ENCODE measurements around the gene PPP1R37.

Gene PPP1R37

DNA sequence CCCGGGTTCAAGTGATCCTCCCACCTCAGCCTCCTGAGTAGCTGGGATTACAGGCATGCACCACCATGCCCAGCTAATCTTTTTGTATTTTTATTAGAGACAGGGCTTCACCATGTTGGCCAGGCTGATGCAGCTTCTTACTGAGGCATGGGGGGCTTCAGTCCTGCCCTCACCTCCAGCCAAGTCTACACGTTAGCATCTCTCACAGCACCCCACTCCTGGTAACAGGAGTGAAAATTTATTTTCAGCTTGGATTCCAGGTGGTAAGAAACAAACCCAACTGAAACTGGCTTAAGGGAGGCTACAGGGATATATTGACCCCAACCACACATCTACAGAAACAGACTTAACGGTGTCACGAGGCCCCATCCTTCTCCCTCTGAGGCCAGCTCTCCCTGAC, 57.2 kb downstream of the PPP1R37 start:
- no peak for DNase-seq (ENCODE audit: low read depth, low spot score)
- TF ChIP-seq, protein P1, sequence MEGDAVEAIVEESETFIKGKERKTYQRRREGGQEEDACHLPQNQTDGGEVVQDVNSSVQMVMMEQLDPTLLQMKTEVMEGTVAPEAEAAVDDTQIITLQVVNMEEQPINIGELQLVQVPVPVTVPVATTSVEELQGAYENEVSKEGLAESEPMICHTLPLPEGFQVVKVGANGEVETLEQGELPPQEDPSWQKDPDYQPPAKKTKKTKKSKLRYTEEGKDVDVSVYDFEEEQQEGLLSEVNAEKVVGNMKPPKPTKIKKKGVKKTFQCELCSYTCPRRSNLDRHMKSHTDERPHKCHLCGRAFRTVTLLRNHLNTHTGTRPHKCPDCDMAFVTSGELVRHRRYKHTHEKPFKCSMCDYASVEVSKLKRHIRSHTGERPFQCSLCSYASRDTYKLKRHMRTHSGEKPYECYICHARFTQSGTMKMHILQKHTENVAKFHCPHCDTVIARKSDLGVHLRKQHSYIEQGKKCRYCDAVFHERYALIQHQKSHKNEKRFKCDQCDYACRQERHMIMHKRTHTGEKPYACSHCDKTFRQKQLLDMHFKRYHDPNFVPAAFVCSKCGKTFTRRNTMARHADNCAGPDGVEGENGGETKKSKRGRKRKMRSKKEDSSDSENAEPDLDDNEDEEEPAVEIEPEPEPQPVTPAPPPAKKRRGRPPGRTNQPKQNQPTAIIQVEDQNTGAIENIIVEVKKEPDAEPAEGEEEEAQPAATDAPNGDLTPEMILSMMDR (IDR thresholded peaks at IDR 0.05; ENCODE audit: low read depth, low read length), result no peak
- in situ Hi-C loops (cut with HindIII; ENCODE audit: low sequenced_read_pairs), result no loop called here
- no peak overlapping the region for H3K4me3 ChIP-seq (ENCODE audit: low read depth, low read length)

DNA sequence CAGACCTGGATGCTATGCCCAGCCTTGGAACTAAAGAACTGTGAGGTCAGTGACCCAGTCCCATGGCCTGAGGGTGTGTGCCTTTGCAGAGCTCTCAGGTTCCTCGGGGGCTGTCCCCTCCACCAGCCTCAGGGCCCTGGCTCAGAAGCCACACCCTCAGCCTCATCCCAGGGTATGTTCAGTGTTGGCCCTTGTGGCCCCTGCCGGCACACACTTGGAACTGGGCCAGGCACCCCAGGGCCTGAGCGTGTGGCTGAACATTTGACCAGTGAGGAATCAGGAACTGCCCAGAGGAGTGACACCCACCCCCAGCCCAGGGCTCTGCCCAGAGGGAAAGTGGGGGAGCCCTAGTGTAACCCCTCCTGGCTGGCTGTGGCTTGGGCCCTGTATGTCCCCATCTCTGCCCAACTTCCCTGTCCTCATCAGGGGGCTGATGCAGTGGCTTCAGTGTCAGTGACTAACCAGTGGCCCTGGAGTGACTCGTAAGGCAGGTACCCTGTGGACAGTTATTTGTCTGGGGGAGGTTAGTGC, 57.8 kb downstream of the PPP1R37 start:
- TF ChIP-seq, protein P1 (IDR thresholded peaks at IDR 0.05; ENCODE audit: low read depth, low read length), result no peak
- DNase-seq (ENCODE audit: low read depth, low spot score), result no peak
- in situ Hi-C loops (cut with HindIII; ENCODE audit: low sequenced_read_pairs), result no loop called here
- H3K4me3 ChIP-seq (ENCODE audit: low read depth, low read length), result no peak overlapping the region

DNA sequence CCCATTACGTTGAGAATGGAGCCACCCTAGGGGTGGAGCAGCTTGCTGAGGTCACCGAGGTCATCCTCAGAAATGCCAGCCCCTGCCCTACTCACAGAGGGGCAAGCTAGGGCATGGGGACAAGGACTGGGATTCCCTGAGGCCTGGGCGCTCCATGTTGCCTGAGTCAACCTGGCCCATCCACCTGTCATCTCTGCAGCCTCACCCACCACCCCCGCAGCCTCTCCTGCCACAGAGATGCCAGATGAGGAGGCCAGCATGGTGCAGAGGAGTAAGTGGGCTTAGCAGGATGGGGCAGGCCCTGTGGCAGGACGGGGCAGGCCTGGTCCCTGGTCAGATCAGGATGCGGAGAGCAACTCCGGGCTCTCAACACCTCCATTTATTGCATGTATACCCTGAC, 58.3 kb downstream of the PPP1R37 start:
- H3K4me3 ChIP-seq (ENCODE audit: low read depth, low read length), result no peak overlapping the region
- TF ChIP-seq, protein P1 (IDR thresholded peaks at IDR 0.05; ENCODE audit: low read depth, low read length), result no peak
- in situ Hi-C loops (cut with HindIII; ENCODE audit: low sequenced_read_pairs), result no loop called here
- no peak for DNase-seq (ENCODE audit: low read depth, low spot score)

DNA sequence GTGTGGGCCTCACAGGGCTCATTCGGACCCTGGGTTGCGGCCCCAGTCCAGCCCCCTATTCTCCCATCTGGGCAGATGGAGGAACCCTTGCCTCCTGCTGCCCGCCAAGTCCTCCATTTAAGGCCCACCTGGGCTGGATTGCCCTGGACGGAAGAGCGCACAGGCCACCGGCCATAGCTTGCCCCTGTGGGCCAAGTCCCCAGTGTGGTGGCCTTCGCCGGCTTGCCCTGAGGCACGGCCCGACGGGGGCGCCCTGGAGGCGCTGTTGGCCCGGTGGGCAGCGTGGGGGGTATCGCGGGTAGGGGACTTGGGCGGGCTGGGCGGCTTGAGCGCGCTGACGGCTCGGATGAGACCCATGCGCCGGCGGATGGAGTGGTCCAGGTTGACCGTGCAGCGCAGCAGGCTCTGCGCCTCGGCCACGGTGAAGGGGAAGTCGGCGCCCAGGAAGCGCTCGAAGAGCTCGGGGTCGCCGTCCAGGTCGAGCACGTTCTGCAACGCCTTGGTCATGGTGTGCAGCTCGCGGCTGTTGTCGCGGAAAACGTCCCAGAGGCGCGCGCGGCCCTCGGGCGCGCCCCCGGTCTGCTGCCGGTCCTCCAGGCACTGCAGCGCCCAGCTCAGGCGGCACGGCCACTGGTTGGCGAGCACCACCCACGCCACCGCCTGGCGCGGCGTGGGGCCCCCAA, 59.0 kb downstream of the PPP1R37 start:
- H3K4me3 ChIP-seq (ENCODE audit: low read depth, low read length), result no peak overlapping the region
- TF ChIP-seq, protein P1 (IDR thresholded peaks at IDR 0.05; ENCODE audit: low read depth, low read length), result no peak
- in situ Hi-C loops (cut with HindIII; ENCODE audit: low sequenced_read_pairs), result no loop called here
- DNase-seq (ENCODE audit: low read depth, low spot score), result no peak

DNA sequence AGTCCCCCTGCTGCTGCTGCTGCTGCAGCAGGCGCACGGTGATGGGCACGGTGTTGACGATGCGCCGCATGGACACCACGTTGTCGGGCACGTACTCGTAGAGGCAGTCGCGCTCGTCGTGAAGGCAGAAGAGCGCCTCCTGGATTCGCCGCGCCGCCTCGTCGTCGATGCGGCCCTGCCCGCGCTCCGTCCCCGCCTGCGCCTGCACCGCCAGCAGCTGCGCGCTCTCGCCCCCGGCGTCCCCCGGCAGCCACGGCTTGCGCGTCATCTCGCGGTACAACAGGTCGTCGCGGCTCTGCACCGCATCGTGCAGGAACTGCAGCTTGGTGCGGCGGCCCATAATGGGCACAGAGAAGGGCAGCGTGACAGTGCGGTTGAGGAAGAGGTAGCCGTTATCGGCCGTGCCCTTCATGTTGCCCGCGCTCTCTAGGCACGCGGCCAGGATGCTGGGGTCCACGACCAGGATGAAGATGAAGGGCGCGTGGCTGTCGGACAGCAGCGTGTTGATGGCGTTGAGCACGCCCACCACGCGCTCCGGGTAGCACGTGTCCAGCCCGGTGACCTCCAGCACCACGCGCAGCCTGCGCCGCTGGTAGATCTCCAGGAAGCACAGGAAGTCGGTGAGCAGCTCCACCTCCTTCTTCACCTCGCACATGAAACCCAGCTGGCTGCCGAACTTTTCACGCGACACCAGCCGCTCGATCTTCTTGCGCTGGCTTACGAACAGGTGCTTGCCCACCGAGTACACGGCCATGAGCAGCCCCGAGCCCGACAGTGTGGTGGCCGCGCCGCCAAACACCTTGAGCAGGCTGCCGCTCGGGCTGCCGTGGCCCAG, 59.7 kb downstream of the PPP1R37 start:
- TF ChIP-seq, protein P1 (IDR thresholded peaks at IDR 0.05; ENCODE audit: low read depth, low read length), result peak; percentile 20
- DNase-seq (ENCODE audit: low read depth, low spot score), result peak; percentile 24
- H3K4me3 ChIP-seq (ENCODE audit: low read depth, low read length), result no peak overlapping the region
- in situ Hi-C loops (cut with HindIII; ENCODE audit: low sequenced_read_pairs), result no loop called here

DNA sequence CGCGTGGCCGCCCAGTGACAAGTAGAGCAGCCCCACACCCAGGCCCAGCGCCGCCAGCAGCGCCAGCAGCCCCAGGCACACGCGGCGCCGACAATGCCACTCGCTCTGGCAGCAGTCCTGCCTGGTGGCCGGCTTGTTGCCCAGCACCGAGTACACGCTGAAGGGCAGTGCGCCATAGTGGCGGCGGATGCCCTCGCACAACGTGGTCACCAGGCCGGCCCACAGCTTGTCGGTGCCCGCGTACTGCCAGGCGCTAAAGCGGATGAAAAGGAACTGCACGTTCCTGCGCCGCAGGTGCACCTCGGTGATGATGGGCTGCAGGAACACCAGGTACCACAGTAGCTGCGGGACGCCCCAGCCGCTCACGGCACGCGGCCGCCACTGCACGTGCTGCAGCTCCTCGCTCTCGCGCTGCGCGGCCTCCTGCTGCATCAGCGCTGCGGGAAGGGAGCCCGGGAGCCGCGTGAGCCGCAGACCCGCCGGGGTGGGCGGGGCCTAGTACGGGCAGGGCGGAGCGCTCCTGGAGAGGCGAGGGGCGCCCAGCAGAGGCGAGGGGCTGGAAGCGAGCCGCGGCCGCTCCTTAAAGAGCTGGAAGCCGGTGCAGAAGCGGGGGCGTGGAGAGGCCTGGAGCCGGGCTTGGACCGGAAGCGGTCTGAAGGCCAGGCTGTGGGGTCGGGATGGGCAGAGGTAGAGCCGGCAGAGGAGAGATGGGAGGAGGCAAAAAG, 60.5 kb downstream of the PPP1R37 start:
- no peak overlapping the region for H3K4me3 ChIP-seq (ENCODE audit: low read depth, low read length)
- peak; percentile 23 for DNase-seq (ENCODE audit: low read depth, low spot score)

More for the DNA sequence above, 60.5 kb downstream of the PPP1R37 start:
- in situ Hi-C loops (cut with HindIII; ENCODE audit: low sequenced_read_pairs), result no loop called here
- TF ChIP-seq, protein P1 (IDR thresholded peaks at IDR 0.05; ENCODE audit: low read depth, low read length), result no peak
